HepG2 (cell line): ENCODE data around the gene TOMM20. TPM values are rescaled to one million over a fixed set of nuclear protein-coding genes. Genes with fewer than 3 reads are reported as not detected.

ENCODE experiments used
- ASH2L ChIP-seq: fragments of 300-600, 200-600 bp; sonication (generic); IDR thresholded peaks from 2 replicates; pipeline ENCODE4 v1.7.0; 2017; ENCODE audit warnings: low read depth, mild to moderate bottlenecking, moderate library complexity, mixed read lengths, low read length; ENCODE audit not compliant: insufficient read length
- ELF3 ChIP-seq: IDR thresholded peaks from 2 replicates; pipeline ENCODE4 v1.6.1; 2016; ENCODE audit warnings: missing genetic modification reagents, missing compliant biosample characterization
- ETV5 ChIP-seq: IDR thresholded peaks from 2 replicates; pipeline ENCODE4 v1.6.1; 2018; ENCODE audit warnings: missing biosample characterization, missing genetic modification reagents, inconsistent platforms, borderline replicate concordance
- ETV6 ChIP-seq: sonication (generic); formaldehyde crosslinking; conservative IDR thresholded peaks from 2 replicates; pipeline ENCODE4 v1.4.0; 2020; ENCODE audit warnings: missing genetic modification reagents
- FOXP1 ChIP-seq, 2 experiments: fragments of 450-650 bp in 1 of 2; IDR thresholded peaks; 2 replicates each; pipeline ENCODE4 v1.6.1; 2017 to 2018; ENCODE audit warnings: antibody characterized with exemption in 1 of 2
- JARID2 ChIP-seq: sonication (generic); formaldehyde crosslinking; IDR thresholded peaks from 2 replicates; pipeline ENCODE4 v1.8.1; 2023; ENCODE audit warnings: missing genetic modification reagents, inconsistent platforms; ENCODE audit not compliant: insufficient replicate concordance
- NCOA2 ChIP-seq: sonication (generic); formaldehyde crosslinking; IDR thresholded peaks from 2 replicates; pipeline ENCODE4 v1.8.0; 2022; ENCODE audit warnings: inconsistent platforms
- ONECUT2 ChIP-seq: sonication (generic); formaldehyde crosslinking; IDR thresholded peaks from 2 replicates; pipeline ENCODE4 v1.4.0; 2020; ENCODE audit warnings: missing genetic modification reagents
- PAXIP1 ChIP-seq: sonication (generic); formaldehyde crosslinking; conservative IDR thresholded peaks from 2 replicates; pipeline ENCODE4 v1.4.0; 2020; ENCODE audit warnings: mild to moderate bottlenecking, missing genetic modification reagents, moderate library complexity
- PPARG ChIP-seq: conservative IDR thresholded peaks from 2 replicates; pipeline ENCODE4 v1.6.1; 2016; ENCODE audit warnings: missing biosample characterization, missing genetic modification reagents
- RARA ChIP-seq: IDR thresholded peaks from 2 replicates; pipeline ENCODE4 v1.6.1; 2016; ENCODE audit warnings: missing genetic modification reagents, missing compliant biosample characterization
- RXRA ChIP-seq: sonication (generic); formaldehyde crosslinking; IDR thresholded peaks from 2 replicates; pipeline ENCODE4 v1.5.1; 2020; ENCODE audit warnings: missing genetic modification reagents
- SP5 ChIP-seq: IDR thresholded peaks from 2 replicates; pipeline ENCODE4 v1.6.1; 2016; ENCODE audit warnings: low read depth, borderline replicate concordance
- TEAD3 ChIP-seq: optimal IDR thresholded peaks from 2 replicates; pipeline ENCODE3; 2016; ENCODE audit warnings: borderline replicate concordance
- ZNF362 ChIP-seq: sonication (generic); formaldehyde crosslinking; IDR thresholded peaks from 2 replicates; pipeline ENCODE4 v1.4.0; 2020; ENCODE audit warnings: missing genetic modification reagents, mild to moderate bottlenecking, borderline replicate concordance
- polyA plus RNA-seq, 8 experiments: library from polyadenylated mRNA; depleted of rRNA in 3 of 8; stranded (reverse) in 7 of 8; unstranded in 1 of 8; fragments of >200 nt; fragmentation: Illumina TruSeq in 4 of 8; extraction: Trizol in 4 of 8; gene quantifications; 2 replicates each; pipeline versions ENCODE4 v1.2.1 to v1.2.3, GENCODE V29; 2011 to 2016; ENCODE audit warnings: low read depth in 4 of 8, missing spikeins in 1 of 8, mixed read lengths in 1 of 8; ENCODE audit not compliant: insufficient read depth in 1 of 8
- total RNA-seq, 5 experiments: library from RNA; depleted of rRNA; stranded (reverse); fragments of >200 nt; fragmentation: Illumina TruSeq; extraction: Trizol; gene quantifications; 2 replicates each; pipeline ENCODE4 v1.2.3, GENCODE V29; 2016; ENCODE audit warnings: low read depth in 1 of 5
- TF ChIP-seq, protein P1 (sequence below): sonication (generic); formaldehyde crosslinking; IDR thresholded peaks from 2 replicates; pipeline ENCODE4 v1.4.0; 2020; ENCODE audit warnings: missing genetic modification reagents, low read depth, mild to moderate bottlenecking, borderline replicate concordance
- TF ChIP-seq, protein P2 (sequence below): sonication (generic); formaldehyde crosslinking; IDR thresholded peaks from 2 replicates; pipeline ENCODE4 v1.5.1; 2020; ENCODE audit warnings: mild to moderate bottlenecking, moderate library complexity, missing genetic modification reagents

The TOMM20 gene
- total and polyA plus RNA-seq, 2 of the 13 experiments (the other 11 are each of a cell fraction or from before 2014, with no cell fraction given), result 153 to 376 TPM

DNA sequence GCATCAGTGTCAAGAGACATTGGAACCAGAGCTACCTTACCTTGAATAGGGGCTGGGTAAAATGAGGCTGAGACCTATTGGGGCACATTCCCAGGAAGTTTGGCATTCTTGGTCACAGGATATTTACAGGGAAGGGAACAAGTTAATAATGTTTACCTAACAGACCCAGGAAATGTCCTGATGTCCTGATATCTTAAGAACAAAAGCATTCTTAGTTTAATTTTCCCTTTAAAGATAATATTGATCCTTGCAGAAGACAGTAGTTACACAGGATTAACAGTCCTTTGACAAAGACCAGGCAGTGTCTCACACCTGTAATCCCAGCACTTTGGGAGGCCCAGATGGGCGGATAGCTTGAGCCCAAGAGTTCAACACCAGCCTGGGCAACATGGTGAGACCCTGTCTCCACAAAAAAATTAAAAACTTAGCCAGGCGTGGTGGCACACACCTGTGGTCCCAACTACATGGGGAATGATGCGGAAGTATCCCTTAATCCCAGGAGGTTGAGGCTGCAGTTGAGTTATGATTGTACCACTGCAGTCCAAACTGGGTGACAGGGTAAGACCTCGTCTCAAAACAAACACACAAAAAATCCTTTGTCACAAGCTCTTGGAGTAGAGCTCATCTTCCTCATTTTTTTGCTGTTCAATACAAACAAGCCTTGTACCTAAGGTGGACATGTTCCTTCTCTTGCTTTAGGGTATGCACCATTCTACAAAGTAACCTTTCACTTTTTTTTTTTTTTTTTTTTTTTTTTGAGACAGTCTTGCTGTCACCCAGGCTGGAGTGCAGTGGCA, 1.3 kb upstream of the TOMM20 start (continued):
- TF ChIP-seq ZNF362 (CRISPR knock-in tag) (peak; percentile 31; the same call in 1 of the 2 replicates), RARA (peak; percentile 70), PPARG (CRISPR knock-in tag) (peak; percentile 76; the same call in 1 of the 2 replicates), ELF3 (CRISPR knock-in tag) (peak; percentile 72), SP5 (CRISPR knock-in tag) (peak; percentile 54; the same call in 1 of the 2 replicates), ETV5 (CRISPR knock-in tag) (peak; percentile 89), JARID2 (CRISPR knock-in tag) (peak; percentile 25), NCOA2 (CRISPR knock-in tag) (peak; percentile 86), PAXIP1 (peak; percentile 89), TEAD3 (CRISPR knock-in tag) (peak; percentile 98), FOXP1 (IDR thresholded peaks at IDR 0.05) (no peak), FOXP1 (CRISPR knock-in tag; IDR thresholded peaks at IDR 0.05) (peak; percentile 12; the same call in 1 of the 2 replicates), ASH2L (peak; percentile 32), ETV6 (CRISPR knock-in tag) (no peak), RXRA (CRISPR knock-in tag) (0 out of 2 replicates have a peak, but pooled peaks have one; percentile 7), ONECUT2 (CRISPR knock-in tag) (peak; percentile 81)
- TF ChIP-seq, protein P1, sequence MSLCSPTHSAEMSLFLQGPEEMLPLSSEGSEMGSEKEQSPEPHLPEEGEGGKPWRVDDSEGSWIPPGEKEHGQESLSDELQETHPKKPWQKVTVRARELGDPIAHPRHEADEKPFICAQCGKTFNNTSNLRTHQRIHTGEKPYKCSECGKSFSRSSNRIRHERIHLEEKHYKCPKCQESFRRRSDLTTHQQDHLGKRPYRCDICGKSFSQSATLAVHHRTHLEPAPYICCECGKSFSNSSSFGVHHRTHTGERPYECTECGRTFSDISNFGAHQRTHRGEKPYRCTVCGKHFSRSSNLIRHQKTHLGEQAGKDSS (CRISPR knock-in tag), result 0 out of 2 replicates have a peak, but pooled peaks have one; percentile 25
- TF ChIP-seq, protein P2, sequence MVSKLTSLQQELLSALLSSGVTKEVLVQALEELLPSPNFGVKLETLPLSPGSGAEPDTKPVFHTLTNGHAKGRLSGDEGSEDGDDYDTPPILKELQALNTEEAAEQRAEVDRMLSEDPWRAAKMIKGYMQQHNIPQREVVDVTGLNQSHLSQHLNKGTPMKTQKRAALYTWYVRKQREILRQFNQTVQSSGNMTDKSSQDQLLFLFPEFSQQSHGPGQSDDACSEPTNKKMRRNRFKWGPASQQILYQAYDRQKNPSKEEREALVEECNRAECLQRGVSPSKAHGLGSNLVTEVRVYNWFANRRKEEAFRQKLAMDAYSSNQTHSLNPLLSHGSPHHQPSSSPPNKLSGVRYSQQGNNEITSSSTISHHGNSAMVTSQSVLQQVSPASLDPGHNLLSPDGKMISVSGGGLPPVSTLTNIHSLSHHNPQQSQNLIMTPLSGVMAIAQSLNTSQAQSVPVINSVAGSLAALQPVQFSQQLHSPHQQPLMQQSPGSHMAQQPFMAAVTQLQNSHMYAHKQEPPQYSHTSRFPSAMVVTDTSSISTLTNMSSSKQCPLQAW (CRISPR knock-in tag), result peak; percentile 38; the same call in 1 of the 2 replicates
